Esophagus mucosa (tissue), 1 donor: ENCODE measurements around the gene SYNGR2. TPM values are rescaled to one million over a fixed set of nuclear protein-coding genes. Genes with fewer than 3 reads are reported as not detected.

Source experiments
- ATAC-seq: fragments of 200-7000 bp; cut with Tn5 transposase; one replicate; pipeline ENCODE4 v1.9.1; 2020
- total RNA-seq: library from RNA; stranded (reverse); gene quantifications from one replicate; pipeline ENCODE4 v1.2.4, GENCODE V29; 2023
- donor health status: DM: yes; HTN: yes; CAD: no.

SYNGR2 gene
- total RNA-seq, 1 donor from 2014 or later = 73.0 TPM

- ATAC-seq = peak; percentile 27
Measured at GRCh38 chr17:78172249-78173051, 4.1 kb downstream of the SYNGR2 start.

DNA sequence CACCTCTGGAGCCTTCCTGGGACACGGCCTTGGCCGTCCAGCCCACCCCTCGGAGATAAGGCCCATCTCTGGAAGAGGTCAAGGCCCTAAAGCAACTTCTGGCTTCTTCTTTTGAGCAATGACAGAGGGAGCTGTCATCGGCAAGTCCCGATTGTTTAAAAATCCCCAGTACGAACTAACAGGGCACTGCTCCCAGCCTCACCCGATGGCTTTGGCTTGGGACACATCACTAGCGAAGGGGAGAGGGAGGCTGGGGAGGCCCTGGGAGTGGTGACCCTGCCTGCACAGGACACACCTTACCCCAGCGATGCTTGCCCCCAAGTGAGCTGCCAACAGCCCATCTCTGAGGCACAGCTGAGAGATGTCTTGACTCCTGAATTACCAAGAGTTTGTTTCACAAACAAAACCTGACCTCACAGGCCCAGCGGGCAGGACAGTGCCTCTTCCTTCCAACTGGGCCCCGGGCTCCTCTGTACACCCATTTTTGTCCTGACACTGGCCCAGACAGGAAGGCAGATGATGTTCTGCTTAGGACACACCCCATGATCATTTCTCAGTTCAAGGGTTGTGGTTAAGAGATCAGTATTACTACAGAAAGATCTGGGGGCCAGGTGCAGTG, 4.8 kb downstream of the SYNGR2 start:
- no peak for ATAC-seq

- peak; percentile 57 for ATAC-seq
Measured at GRCh38 chr17:78174346-78174869, 6.0 kb downstream of the SYNGR2 start.

DNA sequence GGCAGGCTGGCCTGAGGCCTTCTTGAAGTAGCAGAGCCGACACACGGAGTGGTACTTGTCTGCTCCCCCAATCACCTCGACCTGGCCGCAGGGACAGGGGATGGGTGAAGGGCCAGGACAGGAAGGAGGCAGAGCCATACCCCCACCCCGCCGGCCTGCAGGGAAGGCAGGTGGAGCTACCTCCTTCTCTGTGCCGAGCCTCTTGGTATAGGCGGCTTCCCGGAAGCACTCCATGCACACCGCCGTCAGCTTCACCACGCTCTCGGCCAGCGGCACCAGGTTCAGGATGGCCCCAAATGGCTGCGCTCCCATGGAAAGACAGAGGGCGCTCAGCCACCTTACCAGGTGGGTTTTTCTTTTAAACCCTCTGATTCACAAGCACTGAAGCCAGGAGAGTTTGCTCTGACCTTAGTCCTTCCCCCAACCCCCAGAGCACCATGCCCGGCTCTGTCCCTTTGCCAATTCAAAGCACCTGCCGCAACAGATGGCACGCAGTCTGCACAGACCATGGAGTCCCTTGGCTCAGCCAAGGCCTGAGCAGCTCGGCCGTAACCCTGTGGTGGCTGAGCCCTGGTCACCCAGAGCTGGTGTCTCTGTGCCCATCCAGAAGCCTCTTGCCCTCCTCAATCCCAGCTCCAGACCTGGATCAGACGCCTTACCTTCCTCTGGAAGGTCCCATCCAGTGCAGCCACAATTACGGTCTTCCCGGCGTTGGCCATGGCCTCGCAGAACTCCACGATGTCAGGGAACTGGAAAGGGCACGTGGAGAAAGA, 6.7 kb downstream of the SYNGR2 start:
- peak; percentile 1 for ATAC-seq

DNA sequence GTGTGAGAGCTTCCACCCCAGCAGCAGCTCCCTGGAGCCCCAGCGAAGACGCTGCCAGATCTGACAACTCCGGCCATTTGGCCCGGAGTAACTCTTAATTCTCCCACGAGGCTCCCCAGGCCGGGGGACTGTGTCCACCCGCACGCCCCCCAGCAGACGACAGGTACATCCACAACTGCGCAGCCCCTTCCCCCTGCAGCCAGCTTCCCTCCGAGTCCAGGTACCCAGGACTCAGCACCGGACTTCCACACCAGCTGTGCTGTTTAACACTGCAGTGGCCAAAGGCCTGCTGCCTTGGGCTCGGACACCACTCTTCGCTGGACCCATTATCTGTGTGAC, 7.2 kb downstream of the SYNGR2 start:
- no peak for ATAC-seq

DNA sequence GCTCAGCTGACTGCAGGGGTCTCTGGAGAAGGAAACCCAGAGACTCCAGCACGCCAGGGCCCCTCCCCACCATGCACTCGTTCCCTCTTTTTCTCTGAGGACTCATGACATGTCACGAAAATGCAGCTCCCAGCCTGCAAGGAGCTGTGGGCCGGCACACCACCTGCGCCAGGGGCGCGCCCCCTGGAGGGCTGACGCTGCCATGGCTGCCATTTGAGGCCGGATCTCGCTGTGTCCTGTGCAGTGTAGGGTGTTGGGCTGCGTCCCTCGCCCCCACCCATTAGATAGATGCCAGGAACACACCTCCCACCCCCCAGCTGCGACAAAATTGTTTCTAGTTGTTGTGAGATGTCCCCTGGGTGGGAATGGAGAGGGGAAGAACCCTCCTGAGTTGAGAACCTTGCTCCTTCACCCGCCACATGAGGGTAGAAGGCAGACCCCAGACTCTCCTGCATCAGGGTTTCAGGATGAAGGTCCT, 8.2 kb downstream of the SYNGR2 start:
- ATAC-seq = peak; percentile 54

- peak; percentile 73 for ATAC-seq
Measured at GRCh38 chr17:78179372-78179771, 11.0 kb downstream of the SYNGR2 start.

DNA sequence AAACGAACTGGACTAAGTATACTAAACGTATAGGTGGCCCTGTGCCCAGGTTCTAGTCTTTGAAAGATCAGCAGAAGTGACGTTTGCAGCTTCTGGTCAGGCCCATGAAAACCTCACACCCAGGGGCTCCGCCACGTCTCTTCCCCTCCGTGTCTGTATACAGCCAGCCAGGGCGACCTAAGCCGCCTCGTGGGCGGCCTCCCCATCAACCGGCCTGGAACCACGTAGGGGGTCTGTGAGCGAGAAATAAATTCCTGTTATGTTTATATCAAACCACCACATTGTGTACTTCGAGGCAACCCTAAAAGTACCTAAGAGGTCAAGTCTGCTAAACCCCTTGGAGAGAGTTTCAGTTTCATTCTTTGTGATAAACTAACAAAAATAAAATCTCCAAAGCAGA, 11.7 kb downstream of the SYNGR2 start:
- no peak for ATAC-seq

DNA sequence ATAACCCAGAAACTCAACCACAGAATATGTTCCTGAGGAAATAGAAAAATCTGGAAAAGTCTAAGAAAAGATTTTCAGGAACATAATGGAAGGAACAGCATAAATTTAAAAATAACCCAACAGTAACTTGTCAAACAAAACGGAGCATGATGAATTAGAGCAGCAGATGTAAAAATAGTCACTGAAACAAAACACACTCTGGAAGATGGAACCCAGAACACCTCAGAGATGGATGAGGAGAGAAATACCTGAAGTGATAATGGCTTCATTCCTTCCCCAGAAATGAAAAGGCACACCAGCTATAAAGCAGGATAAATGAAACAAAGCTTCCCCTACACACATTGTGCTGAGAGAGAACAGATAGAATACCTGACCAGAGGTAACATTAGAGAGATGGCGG, 12.1 kb downstream of the SYNGR2 start:
- no peak for ATAC-seq

DNA sequence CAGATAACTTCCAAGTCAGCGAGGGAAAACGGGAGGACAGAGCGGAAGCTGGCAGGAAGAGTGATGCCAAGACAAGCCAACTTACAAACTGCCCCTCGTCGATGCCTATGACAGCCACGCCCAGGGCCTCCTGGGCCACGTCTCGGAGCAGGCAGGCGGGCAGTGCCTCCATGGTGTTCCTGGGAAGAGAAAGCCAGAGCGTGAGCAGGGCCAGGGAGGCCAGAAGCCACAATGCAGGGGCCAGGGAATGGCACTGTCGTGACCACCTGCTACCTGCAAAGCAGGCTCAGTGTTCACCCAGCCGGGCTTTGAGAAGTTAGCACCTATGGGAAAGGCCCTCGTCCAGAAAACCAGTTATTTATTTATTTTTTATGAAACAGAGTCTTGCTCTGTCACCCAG, 14.1 kb downstream of the SYNGR2 start:
- no peak for ATAC-seq

DNA sequence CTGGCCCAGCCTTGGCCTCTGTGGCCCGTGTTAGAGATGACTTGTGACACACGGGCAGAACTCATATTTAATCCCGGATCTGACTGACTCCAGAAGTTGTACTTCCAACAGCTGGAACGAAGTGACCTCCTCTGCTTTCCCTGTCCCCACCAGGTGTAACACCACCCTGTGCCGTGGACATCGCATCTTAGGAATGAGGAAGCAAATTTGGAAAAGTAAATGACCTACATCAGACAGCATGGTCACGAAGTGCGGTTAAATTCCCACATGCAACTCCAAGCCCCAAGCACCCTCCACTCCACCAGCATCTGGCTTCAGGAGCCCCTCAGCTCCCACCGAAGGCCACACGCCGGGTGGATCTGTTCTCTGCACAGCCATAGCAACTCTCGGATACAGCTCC, 15.5 kb downstream of the SYNGR2 start:
- no peak for ATAC-seq

GRCh38 chr17:78184351-78184750, 16.0 kb downstream of the SYNGR2 start:
- ATAC-seq = no peak

GRCh38 chr17:78184868-78185267, 16.5 kb downstream of the SYNGR2 start:
- ATAC-seq = no peak

GRCh38 chr17:78185981-78186691, 17.8 kb downstream of the SYNGR2 start:
- ATAC-seq = peak; percentile 48

- ATAC-seq = peak; percentile 97
Measured at GRCh38 chr17:78186692-78187595, 18.6 kb downstream of the SYNGR2 start, which contains the start of the genes AFMID and TK1. AFMID (plus strand) TSS chr17:78187362; CDS start chr17:78187371, 9 bp downstream. TK1 (minus strand) TSS chr17:78187052; CDS start chr17:78186994, 58 bp downstream.

- ATAC-seq = no peak
Measured at GRCh38 chr17:78196716-78197115, 28.3 kb downstream of the SYNGR2 start.

GRCh38 chr17:78197147-78197832, 28.9 kb downstream of the SYNGR2 start:
- ATAC-seq = peak; percentile 43

DNA sequence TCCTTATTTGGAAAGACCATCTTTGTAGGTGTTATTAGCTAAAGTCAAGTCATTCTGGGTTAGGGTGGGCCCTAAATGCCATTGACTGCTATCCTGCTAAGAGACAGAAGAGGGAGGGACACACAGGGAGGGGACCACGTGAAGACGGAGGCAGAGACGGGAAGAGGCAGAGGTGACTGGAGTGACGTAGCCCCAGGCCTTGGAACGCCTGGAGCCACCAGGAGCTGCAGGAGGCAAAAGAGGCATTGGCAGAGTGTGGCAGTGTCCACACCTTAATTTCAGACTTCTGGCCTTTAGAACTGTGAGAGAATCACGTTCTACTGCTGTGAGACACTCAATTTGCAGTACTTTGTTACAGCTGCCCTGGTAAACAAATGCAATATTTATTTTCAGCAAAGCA, 32.1 kb downstream of the SYNGR2 start:
- no peak for ATAC-seq

- ATAC-seq = no peak
Measured at GRCh38 chr17:78202666-78203065, 34.3 kb downstream of the SYNGR2 start.

GRCh38 chr17:78204387-78205123, 36.2 kb downstream of the SYNGR2 start:
- ATAC-seq = no peak
